GM18520 (cell line): Measurements from ENCODE around the gene RNF175.

Source experiments
- ATAC-seq: cut with Tn5 transposase; IDR thresholded peaks from one replicate; pipeline ENCODE4 v1.9.1; 2021; ENCODE audit not compliant: unreplicated experiment

Gene RNF175

GRCh38 chr4:153759407-153760316 lies at the start of gene RNF175:
TSS of gene RNF175 (minus strand) at chr4:153760024. CDS start at chr4:153759862, 162 bp downstream.
- ATAC-seq: no peak

- ATAC-seq: peak; percentile 86
Observed at GRCh38 chr4:153809307-153809706, 49.5 kb upstream of the RNF175 start.

- ATAC-seq: no peak
Observed at GRCh38 chr4:153808175-153808574, 48.4 kb upstream of the RNF175 start.

- ATAC-seq: no peak
Observed at GRCh38 chr4:153806073-153806472, 46.2 kb upstream of the RNF175 start.

- no peak for ATAC-seq
Observed at GRCh38 chr4:153804722-153805121, 44.9 kb upstream of the RNF175 start.

- no peak for ATAC-seq
Observed at GRCh38 chr4:153799694-153800074, 39.9 kb upstream of the RNF175 start.

GRCh38 chr4:153798901-153799693 lies 39.3 kb upstream of the RNF175 start:
- no peak for ATAC-seq

GRCh38 chr4:153798420-153798819 lies 38.6 kb upstream of the RNF175 start:
- ATAC-seq: no peak

GRCh38 chr4:153794006-153794405 lies 34.2 kb upstream of the RNF175 start:
- no peak for ATAC-seq

GRCh38 chr4:153792618-153793247 lies 32.9 kb upstream of the RNF175 start:
- no peak for ATAC-seq

- no peak for ATAC-seq
Observed at GRCh38 chr4:153791746-153792617, 32.2 kb upstream of the RNF175 start.

GRCh38 chr4:153790962-153791551 lies 31.2 kb upstream of the RNF175 start:
- ATAC-seq: no peak

GRCh38 chr4:153790500-153790865 lies 30.7 kb upstream of the RNF175 start:
- ATAC-seq: no peak

GRCh38 chr4:153789741-153790499 lies 30.1 kb upstream of the RNF175 start:
- ATAC-seq: no peak

- ATAC-seq: no peak
Observed at GRCh38 chr4:153788413-153789276, 28.8 kb upstream of the RNF175 start, which contains the start of gene SFRP2. TSS of gene SFRP2 (minus strand) at chr4:153789083. CDS start at chr4:153788835, 248 bp downstream.

GRCh38 chr4:153788051-153788412 lies 28.2 kb upstream of the RNF175 start:
- no peak for ATAC-seq

GRCh38 chr4:153787575-153787974 lies 27.8 kb upstream of the RNF175 start:
- ATAC-seq: no peak

GRCh38 chr4:153787061-153787560 lies 27.3 kb upstream of the RNF175 start:
- ATAC-seq: no peak
